GM08714 (cell line): ENCODE results near the gene ABCA2.
A peak's percentile ranks its signal among the peaks of the same experiment; 100 is the strongest.

Experiments used
- H3K4me3 ChIP-seq: fragments of 200-500 bp; sonication (Bioruptor generic); 2 replicates; pipeline ENCODE4 v1.5.1; 2014; ENCODE audit warnings: mild to moderate bottlenecking, low read length, inconsistent platforms
- ZNF274 ChIP-seq: IDR thresholded peaks from 2 replicates; pipeline ENCODE4 v1.6.1; 2012; ENCODE audit warnings: mild to moderate bottlenecking, low read depth, low read length

The ABCA2 gene

GRCh38 chr9:137031904-137032640, 4.0 kb upstream of the ABCA2 start, which contains the start of gene FUT7:
FUT7 (minus strand) TSS chr9:137032088; CDS start chr9:137031991, 97 bp downstream.
- TF ChIP-seq ZNF274, result no peak
- H3K4me3 ChIP-seq, result no peak within 1 kb of the TSS

- no peak overlapping the region for H3K4me3 ChIP-seq
These were observed 2.8 kb upstream of the ABCA2 start for GRCh38 chr9:137030538-137031527.

DNA sequence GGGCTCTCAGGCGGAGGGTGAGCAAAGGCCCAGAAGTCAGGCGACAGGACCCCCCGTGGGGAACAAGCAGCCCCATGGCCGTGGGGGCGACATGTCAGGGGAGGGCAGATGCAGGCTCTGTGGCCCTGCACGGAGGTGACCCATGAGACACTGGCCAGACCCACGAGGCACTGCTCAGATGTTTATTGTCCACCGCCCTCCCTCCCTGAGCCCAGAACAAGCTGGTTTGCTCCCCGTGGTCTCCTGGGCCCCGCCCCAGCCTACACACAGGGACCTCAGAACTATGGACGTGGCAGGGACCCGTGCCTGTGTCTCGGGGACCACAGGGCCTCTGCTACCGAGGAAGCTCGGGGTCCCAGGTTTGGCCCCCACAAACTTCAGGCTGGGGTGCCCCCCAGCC, 2.0 kb upstream of the ABCA2 start:
- H3K4me3 ChIP-seq, result no peak overlapping the region
- TF ChIP-seq ZNF274, result no peak

More at GRCh38 chr9:137030538-137031527, 2.8 kb upstream of the ABCA2 start:
- TF ChIP-seq ZNF274, result no peak

GRCh38 chr9:137029058-137029936, 1.3 kb upstream of the ABCA2 start:
- TF ChIP-seq ZNF274, result no peak
- H3K4me3 ChIP-seq, result no peak overlapping the region

- no peak for TF ChIP-seq ZNF274
- peak overlapping the region; percentile 16; the same call in 1 of the 2 replicates for H3K4me3 ChIP-seq
These were observed 423 bp upstream of the ABCA2 start for GRCh38 chr9:137028263-137029057.

GRCh38 chr9:137026828-137027227, 1.2 kb downstream of the ABCA2 start:
- TF ChIP-seq ZNF274, result no peak
- no peak overlapping the region for H3K4me3 ChIP-seq

DNA sequence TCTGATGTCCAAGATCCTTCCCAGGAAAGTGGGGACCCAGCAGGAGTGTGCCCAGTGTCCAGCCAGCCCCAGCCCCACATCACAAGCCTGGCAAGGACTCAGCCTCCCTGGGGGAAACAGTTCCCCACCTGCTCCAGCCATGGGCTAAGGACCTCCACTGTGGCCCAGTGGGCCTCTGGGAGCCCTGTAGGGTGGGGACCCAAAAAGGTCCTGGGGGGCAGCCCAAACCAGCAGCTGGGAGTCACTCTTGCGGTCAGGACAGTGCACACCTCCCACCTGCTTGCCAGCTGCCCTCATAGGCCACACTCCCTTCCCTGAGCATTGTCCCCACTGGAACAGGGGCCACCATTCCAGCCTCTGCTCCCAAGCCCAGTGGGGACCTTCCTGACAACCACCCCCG, 1.7 kb downstream of the ABCA2 start:
- TF ChIP-seq ZNF274, result no peak
- no peak overlapping the region for H3K4me3 ChIP-seq

GRCh38 chr9:137025517-137025966, 2.5 kb downstream of the ABCA2 start:
- TF ChIP-seq ZNF274, result no peak
- H3K4me3 ChIP-seq, result no peak overlapping the region

DNA sequence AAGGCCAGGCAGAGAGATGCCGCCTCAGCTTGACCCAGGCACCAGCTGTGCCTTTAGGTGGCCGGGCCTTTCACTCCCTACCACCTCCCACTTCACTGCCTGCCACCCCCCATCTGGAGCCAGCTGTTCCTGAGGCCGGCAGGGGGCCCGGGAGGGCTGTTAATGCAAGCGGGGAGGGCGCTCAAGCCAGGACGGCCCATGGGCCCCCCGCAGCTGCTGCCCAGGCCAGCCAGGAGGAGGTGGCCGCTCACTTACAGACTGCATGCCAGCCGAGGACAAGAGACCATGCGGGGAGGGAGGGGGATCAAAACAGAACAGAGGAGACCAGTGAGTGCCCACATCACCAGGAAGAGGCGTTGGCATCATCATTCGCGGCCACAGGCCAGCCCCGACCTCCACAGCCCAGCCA, 4.5 kb downstream of the ABCA2 start:
- no peak for TF ChIP-seq ZNF274
- no peak overlapping the region for H3K4me3 ChIP-seq

DNA sequence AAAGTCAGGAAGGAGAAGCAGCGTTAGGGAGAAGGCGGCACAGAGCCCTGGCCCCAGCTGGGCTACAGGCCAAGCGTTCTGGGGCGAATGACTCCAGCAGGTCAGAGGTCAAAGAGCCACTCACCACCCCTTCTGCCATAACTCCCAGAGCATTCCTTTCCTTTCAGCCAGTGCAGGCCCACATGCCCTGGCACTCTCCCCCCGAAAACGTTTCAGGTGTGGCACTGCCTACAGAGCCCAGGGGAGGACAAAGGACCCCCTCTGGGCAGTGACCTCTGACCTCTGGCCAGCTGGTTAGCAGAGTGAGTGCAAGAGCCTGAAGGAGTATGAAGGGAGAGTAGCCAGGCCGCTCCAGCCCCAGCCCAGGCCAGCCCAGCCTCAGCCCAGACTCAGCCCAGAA, 4.9 kb downstream of the ABCA2 start:
- no peak for TF ChIP-seq ZNF274

GRCh38 chr9:137022662-137023008, 5.4 kb downstream of the ABCA2 start:
- TF ChIP-seq ZNF274, result no peak
- H3K4me3 ChIP-seq, result no peak overlapping the region

More for the DNA sequence above, 4.9 kb downstream of the ABCA2 start:
- H3K4me3 ChIP-seq, result no peak overlapping the region

DNA sequence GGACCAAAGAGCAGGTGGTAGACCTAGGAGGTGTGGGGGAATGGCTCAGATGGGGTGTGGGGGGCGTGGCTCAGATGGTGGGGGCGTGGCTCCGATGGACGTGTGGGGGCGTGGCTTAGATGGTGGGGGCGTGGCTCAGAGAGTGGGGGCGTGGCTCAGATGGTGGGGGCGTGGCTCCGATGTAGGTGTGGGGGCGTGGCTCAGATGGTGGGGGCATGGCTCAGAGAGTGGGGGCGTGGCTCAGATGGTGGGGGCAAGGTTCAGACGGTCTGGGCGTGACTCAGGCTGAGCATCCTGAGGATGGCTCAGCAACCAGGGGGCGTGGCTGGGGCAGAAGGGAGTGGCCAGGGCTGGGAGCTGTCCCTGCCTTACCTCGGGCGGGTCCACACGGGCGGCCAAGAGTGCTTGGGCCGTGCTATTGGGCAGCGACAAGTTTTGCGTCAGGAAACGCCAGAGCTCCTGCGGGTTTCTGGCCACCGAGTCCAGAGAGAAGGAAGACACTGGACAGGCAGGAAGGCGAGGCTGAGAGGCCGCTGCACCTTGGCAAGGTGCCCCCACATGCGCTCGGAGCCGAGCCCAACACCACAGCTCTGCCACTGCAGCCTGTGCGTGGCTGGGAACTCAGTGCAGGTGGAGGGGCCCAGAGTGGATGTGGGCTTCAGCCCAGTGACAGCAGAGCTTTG, 5.9 kb downstream of the ABCA2 start:
- H3K4me3 ChIP-seq, result no peak overlapping the region
- TF ChIP-seq ZNF274, result no peak
